ENCODE results near the gene MSTO1. TPM values are rescaled to one million over a fixed set of nuclear protein-coding genes. Genes with fewer than 3 reads are reported as not detected.
"Not testable (repeated sequence)": the region's sequence is repeated elsewhere in the genome, so short reads cannot be mapped to it uniquely, and the experiment has no call there.

The MSTO1 gene
- total RNA-seq, 2 experiments from 2014 or later: 61.5 to 64.5 TPM

GRCh38 chr1:155640367-155640766, 30.3 kb downstream of the MSTO1 start:
- ChIA-PET CTCF (no interaction called here), POLR2A (no interaction called here)
- Mint-ChIP-seq H3K4me1 (peaks cover 22% of the 10 kb centered on the region), H3K4me3 (no peak overlapping the region), H3K27ac (no peak overlapping the region), H3K9me3 (peaks cover 33% of the 10 kb centered on the region), H3K36me3 (ENCODE audit: low read depth) (peaks cover 16% of the 10 kb centered on the region), H3K27me3 (no peaks in the 10 kb centered on the region)
- DNase-seq: no peak

DNA sequence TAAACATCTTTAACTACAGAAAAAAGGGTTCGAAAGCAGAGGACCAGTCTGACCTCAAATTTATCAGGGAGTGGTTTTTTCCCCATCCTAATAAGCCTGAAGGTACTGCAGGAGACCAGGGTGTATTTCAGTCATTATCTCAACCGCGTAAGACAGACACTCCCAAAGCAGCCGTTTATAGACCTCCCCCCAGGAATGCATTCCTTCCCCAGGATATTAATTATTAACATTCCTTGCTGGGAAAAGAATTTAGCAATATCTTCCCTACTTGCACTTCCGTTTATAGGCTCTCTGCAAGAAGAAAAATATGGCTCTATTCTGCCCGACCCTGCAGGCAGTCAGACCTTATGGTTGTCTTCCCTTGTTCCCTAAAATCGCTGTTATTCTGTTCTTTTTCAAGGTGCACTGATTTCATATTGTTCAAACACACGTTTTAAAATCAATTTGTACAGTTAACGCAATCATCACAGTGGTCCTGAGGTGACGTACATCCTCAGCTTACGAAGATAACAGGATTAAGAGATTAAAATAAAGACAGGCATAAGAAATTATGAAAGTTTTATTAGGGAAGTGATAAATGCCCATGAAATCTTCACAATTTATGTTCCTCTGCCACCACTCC, 32.7 kb downstream of the MSTO1 start:
- CTCF ChIA-PET: interaction anchor here (0.6 kb wide), 1 partner anchor 401 kb away, joined by 3 read pairs; no protein-coding TSS in a partner anchor
- H3K4me1 Mint-ChIP-seq, H3K27me3 Mint-ChIP-seq, DNase-seq, H3K4me3 Mint-ChIP-seq, POLR2A ChIA-PET, H3K27ac Mint-ChIP-seq: not testable (repeated sequence)
- Mint-ChIP-seq H3K9me3 (peaks cover 33% of the 10 kb centered on the region), H3K36me3 (ENCODE audit: low read depth) (peaks cover 12% of the 10 kb centered on the region)

DNA sequence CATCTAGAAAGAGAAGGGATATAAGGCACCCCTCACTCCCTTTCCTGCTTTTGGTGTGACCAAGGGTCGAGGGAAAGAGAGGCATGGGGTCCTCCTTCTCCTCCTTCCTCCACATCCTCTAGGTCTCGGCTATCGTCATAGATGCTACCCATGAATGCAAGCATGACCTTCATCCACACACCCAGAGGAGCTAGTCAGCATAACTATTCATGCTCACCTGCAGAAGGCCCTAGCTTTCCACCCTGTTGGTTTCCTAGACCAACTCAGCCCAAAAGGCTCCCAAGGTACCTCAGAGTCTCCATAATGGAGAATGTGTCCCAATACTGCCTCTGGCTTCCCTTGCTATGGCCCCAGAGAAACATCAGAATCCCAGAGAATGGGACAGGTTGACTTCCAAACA, 33.2 kb downstream of the MSTO1 start:
- no peaks in the 10 kb centered on the region for H3K27me3 Mint-ChIP-seq
- no peaks in the 10 kb centered on the region for H3K4me1 Mint-ChIP-seq
- H3K4me3 Mint-ChIP-seq: no peak overlapping the region
- POLR2A ChIA-PET: no interaction called here
- CTCF ChIA-PET: no interaction called here
- H3K27ac Mint-ChIP-seq: no peak overlapping the region
- DNase-seq: no peak
- H3K36me3 Mint-ChIP-seq (ENCODE audit: low read depth): peaks cover 12% of the 10 kb centered on the region
- peaks cover 33% of the 10 kb centered on the region for H3K9me3 Mint-ChIP-seq

GRCh38 chr1:155645034-155645598, 35.1 kb downstream of the MSTO1 start:
- H3K27ac Mint-ChIP-seq: no peak overlapping the region
- ChIA-PET CTCF (interaction anchor here (0.6 kb wide), 1 partner anchor 289 kb away, joined by 5 read pairs; no protein-coding TSS in a partner anchor), POLR2A (no interaction called here)
- no peaks in the 10 kb centered on the region for H3K4me1 Mint-ChIP-seq
- no peak for DNase-seq
- no peak overlapping the region for H3K4me3 Mint-ChIP-seq
- peaks cover 12% of the 10 kb centered on the region for H3K36me3 Mint-ChIP-seq (ENCODE audit: low read depth)
- H3K9me3 Mint-ChIP-seq: peaks cover 31% of the 10 kb centered on the region
- peaks cover 2% of the 10 kb centered on the region for H3K27me3 Mint-ChIP-seq

DNA sequence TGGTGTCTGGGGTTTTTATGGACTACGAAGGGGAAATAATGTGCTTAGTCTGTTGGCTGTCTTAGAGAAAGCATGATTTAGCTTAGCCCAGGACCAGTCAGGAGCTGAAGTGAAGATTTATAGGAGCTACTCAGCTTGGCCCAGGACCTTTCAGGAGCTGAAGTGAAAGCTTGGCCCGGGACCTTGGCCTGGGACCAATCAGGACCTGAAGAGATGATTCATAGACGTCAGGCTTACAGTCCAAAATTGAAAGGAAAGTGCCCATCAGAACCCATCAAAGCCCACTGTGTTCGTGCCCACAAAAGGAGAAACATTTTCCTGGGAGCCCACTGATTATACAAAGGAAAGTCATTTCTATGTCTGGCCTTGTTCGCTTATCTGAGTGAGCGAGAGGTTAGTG, 35.6 kb downstream of the MSTO1 start:
- H3K27me3 Mint-ChIP-seq: peaks cover 7% of the 10 kb centered on the region
- no peak overlapping the region for H3K4me3 Mint-ChIP-seq
- H3K27ac Mint-ChIP-seq: no peak overlapping the region
- CTCF ChIA-PET: no interaction called here
- DNase-seq: no peak
- no peaks in the 10 kb centered on the region for H3K4me1 Mint-ChIP-seq
- H3K9me3 Mint-ChIP-seq: peaks cover 28% of the 10 kb centered on the region
- peaks cover 12% of the 10 kb centered on the region for H3K36me3 Mint-ChIP-seq (ENCODE audit: low read depth)
- POLR2A ChIA-PET: no interaction called here

DNA sequence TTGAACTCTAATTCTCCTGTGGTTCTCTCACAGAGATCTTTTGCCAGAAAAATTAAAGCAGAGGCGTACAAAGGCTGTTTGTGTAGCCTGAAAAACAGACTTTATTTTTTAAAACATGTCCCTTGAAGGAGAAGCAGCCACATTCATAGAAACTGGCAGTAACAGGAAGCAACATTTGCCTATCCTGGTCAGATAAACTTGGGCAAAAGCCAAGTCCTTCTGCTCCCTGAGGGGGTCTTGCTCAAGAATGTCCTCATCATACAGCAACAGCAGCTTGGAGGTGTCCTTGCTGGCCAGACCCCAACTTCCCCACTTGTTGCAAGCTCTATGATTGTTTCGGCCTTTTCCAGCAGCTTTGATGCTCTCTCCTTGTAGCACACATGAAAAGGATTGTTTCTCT, 36.3 kb downstream of the MSTO1 start:
- Mint-ChIP-seq H3K27ac (no peak overlapping the region), H3K27me3 (peaks cover 7% of the 10 kb centered on the region), H3K4me1 (no peaks in the 10 kb centered on the region), H3K36me3 (ENCODE audit: low read depth) (peaks cover 12% of the 10 kb centered on the region), H3K4me3 (no peak overlapping the region), H3K9me3 (peaks cover 27% of the 10 kb centered on the region)
- no peak for DNase-seq
- ChIA-PET POLR2A (no interaction called here), CTCF (interaction anchor here (0.5 to 1.2 kb wide), 3 partner anchors 47 to 395 kb away, joined by 3 read pairs; no protein-coding TSS in a partner anchor)

- Mint-ChIP-seq H3K27ac (no peak overlapping the region), H3K4me1 (no peaks in the 10 kb centered on the region), H3K4me3 (no peak overlapping the region), H3K27me3 (peaks cover 12% of the 10 kb centered on the region), H3K9me3 (peaks cover 6% of the 10 kb centered on the region), H3K36me3 (ENCODE audit: low read depth) (no peaks in the 10 kb centered on the region)
- CTCF ChIA-PET: interaction anchor here (0.8 kb wide), 1 partner anchor 398 kb away, joined by 3 read pairs; no protein-coding TSS in a partner anchor
- POLR2A ChIA-PET: no interaction called here
- DNase-seq: no peak
These were observed 38.5 kb downstream of the MSTO1 start for GRCh38 chr1:155648207-155649147.

- H3K36me3 Mint-ChIP-seq (ENCODE audit: low read depth): no peaks in the 10 kb centered on the region
- no peaks in the 10 kb centered on the region for H3K4me1 Mint-ChIP-seq
These were observed 39.7 kb downstream of the MSTO1 start for GRCh38 chr1:155649676-155650075.

DNA sequence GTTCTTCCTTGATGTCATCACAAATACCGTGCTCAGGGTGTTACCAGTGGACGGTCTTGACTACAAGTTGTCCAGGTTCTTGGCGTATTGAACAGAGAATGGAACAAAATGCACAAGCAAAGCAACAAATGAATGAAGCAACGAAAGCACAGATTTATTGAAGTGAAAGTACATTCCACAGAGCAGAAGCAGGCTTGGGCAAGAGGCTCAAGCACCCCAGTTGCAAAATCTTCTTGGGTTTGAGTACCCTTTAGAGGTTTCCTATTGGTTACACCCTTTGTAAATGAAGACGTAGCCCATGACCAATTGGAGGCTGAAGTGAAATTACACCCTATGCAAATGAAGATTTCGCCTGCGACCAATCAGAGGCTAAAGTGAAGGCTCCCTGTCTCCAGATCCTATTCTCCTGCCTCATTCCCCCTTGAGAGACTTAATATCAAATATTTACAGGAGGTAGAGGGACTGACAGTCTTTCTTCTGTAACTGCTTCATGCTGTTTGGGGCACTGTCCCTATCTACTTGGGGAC, 40.3 kb downstream of the MSTO1 start:
- H3K4me3 Mint-ChIP-seq: no peak overlapping the region
- no peak for DNase-seq
- H3K4me1 Mint-ChIP-seq: no peaks in the 10 kb centered on the region
- H3K9me3 Mint-ChIP-seq: no peaks in the 10 kb centered on the region
- no peaks in the 10 kb centered on the region for H3K36me3 Mint-ChIP-seq (ENCODE audit: low read depth)
- no peak overlapping the region for H3K27ac Mint-ChIP-seq
- H3K27me3 Mint-ChIP-seq: peaks cover 12% of the 10 kb centered on the region
- ChIA-PET CTCF (no interaction called here), POLR2A (no interaction called here)

More at GRCh38 chr1:155649676-155650075, 39.7 kb downstream of the MSTO1 start:
- Mint-ChIP-seq H3K4me3 (no peak overlapping the region), H3K27me3 (peaks cover 12% of the 10 kb centered on the region), H3K27ac (no peak overlapping the region), H3K9me3 (no peaks in the 10 kb centered on the region)
- ChIA-PET POLR2A (no interaction called here), CTCF (interaction anchor here (0.7 kb wide), 1 partner anchor 433 kb away, joined by 3 read pairs; no protein-coding TSS in a partner anchor)
- no peak for DNase-seq

- H3K9me3 Mint-ChIP-seq: no peaks in the 10 kb centered on the region
- ChIA-PET POLR2A (no interaction called here), CTCF (interaction anchor here (0.6 to 1.1 kb wide), 2 partner anchors 38 to 304 kb away, joined by 3 read pairs; no protein-coding TSS in a partner anchor)
- H3K27me3 Mint-ChIP-seq: peaks cover 12% of the 10 kb centered on the region
- H3K4me3 Mint-ChIP-seq: no peak overlapping the region
- H3K27ac Mint-ChIP-seq: no peak overlapping the region
- no peaks in the 10 kb centered on the region for H3K36me3 Mint-ChIP-seq (ENCODE audit: low read depth)
- no peak for DNase-seq
- H3K4me1 Mint-ChIP-seq: no peaks in the 10 kb centered on the region
These were observed 42.0 kb downstream of the MSTO1 start for GRCh38 chr1:155651861-155652661.

- POLR2A ChIA-PET: no interaction called here
- no peak overlapping the region for H3K4me3 Mint-ChIP-seq
- H3K4me1 Mint-ChIP-seq: no peaks in the 10 kb centered on the region
- H3K36me3 Mint-ChIP-seq (ENCODE audit: low read depth): peaks cover 2% of the 10 kb centered on the region
- H3K9me3 Mint-ChIP-seq: no peaks in the 10 kb centered on the region
- no peak for DNase-seq
- no peak overlapping the region for H3K27ac Mint-ChIP-seq
- H3K27me3 Mint-ChIP-seq: peaks cover 12% of the 10 kb centered on the region
- CTCF ChIA-PET: no interaction called here
These were observed 42.9 kb downstream of the MSTO1 start for GRCh38 chr1:155652951-155653350.

- Mint-ChIP-seq H3K4me1 (no peaks in the 10 kb centered on the region), H3K27me3 (peaks cover 3% of the 10 kb centered on the region), H3K9me3 (no peaks in the 10 kb centered on the region), H3K4me3 (no peak overlapping the region), H3K36me3 (ENCODE audit: low read depth) (peaks cover 42% of the 10 kb centered on the region), H3K27ac (no peak overlapping the region)
- CTCF ChIA-PET: no interaction called here
- POLR2A ChIA-PET: no interaction called here
- DNase-seq: no peak
These were observed 47.4 kb downstream of the MSTO1 start for GRCh38 chr1:155657463-155657862.

All from activated CD4-positive, alpha-beta T cell treated with anti-CD3 and anti-CD28 coated beads, Interleukin-2, amount 10 ng/mL, durations not matched to agents 7 days and 5 days (primary cell).